Endothelial cell of umbilical vein (primary cell): Measurements from ENCODE around the gene SSBP3. TPM values are rescaled to one million over a fixed set of nuclear protein-coding genes. Genes with fewer than 3 reads are reported as not detected.

Source experiments
- BruUV-seq: library from RNA; stranded (reverse); fragments of 400-500 nt; replicated peaks from 2 replicates; lab custom pipeline; 2021; lab: Mats Ljungman, UMichigan
- CTCF ChIA-PET: fragments of 300-600, 350-600 bp; sonication (Branson Sonifier 250); formaldehyde crosslinking; loops from one replicate; lab custom pipeline; 2021; ENCODE audit warnings: antibody characterized with exemption, inconsistent platforms; lab: Charles Lee
- POLR2A ChIA-PET: fragments of 300-600, 350-600 bp; sonication (Branson Sonifier 250); formaldehyde crosslinking; loops from one replicate; lab custom pipeline; 2021; ENCODE audit warnings: antibody characterized with exemption, inconsistent platforms; lab: Charles Lee
- DNase-seq: peaks from one replicate; pipeline ENCODE4 v3.0.0-alpha.2; 2011; ENCODE audit warnings: low read depth, low spot score
- FAIRE-seq: peaks from 2 replicates; lab custom pipeline; 2011; peaks lifted over from hg19 to GRCh38; lab: Jason Lieb, UNC
- H2AFZ ChIP-seq: 2 replicates; pipeline ENCODE4 v1.6.0; 2012; ENCODE audit warnings: low read depth, low read length, control low read depth, inconsistent platforms
- H3K27ac ChIP-seq: 2 replicates; pipeline ENCODE4 v1.5.1; 2011; ENCODE audit warnings: low read depth, mild to moderate bottlenecking, control low read depth, low read length, moderate library complexity; ENCODE audit not compliant: insufficient read depth
- H3K27me3 ChIP-seq, 2 experiments: 2 replicates each; pipeline versions ENCODE4 v1.6.0 to v1.6.1; 2011; ENCODE audit warnings: low read length in 2 of 2, mixed read lengths in 1 of 2; ENCODE audit not compliant: control insufficient read depth in 2 of 2, insufficient read depth in 2 of 2
- H3K36me3 ChIP-seq, 2 experiments: 2 replicates in 1 of 2; 3 replicates in 1 of 2; pipeline ENCODE4 v1.5.1; 2011; ENCODE audit warnings: low read length in 2 of 2, mild to moderate bottlenecking in 1 of 2, moderate library complexity in 1 of 2; ENCODE audit not compliant: control insufficient read depth in 2 of 2, insufficient read depth in 2 of 2; ENCODE audit errors: extremely low read depth in 1 of 2
- H3K4me1 ChIP-seq: 3 replicates; pipeline ENCODE4 v1.5.1; 2011; ENCODE audit warnings: mild to moderate bottlenecking, low read length; ENCODE audit not compliant: control insufficient read depth, insufficient read depth; ENCODE audit errors: extremely low read depth
- H3K4me2 ChIP-seq: 2 replicates; pipeline ENCODE4 v1.6.1; 2011; ENCODE audit warnings: low read length, control low read depth, mixed read lengths; ENCODE audit not compliant: insufficient read depth
- H3K4me3 ChIP-seq, 3 experiments: fragments of 200-600 bp in 1 of 3; sonication (generic), shearing (Covaris generic) in 1 of 3; replicated peaks in 1 of 3; 2 replicates each; pipeline ENCODE4 v1.5.1; 2011 to 2016; ENCODE audit warnings: control low read depth in 3 of 3, low read length in 3 of 3, mild to moderate bottlenecking in 2 of 3, inconsistent platforms in 1 of 3, low read depth in 1 of 3, moderate library complexity in 1 of 3; ENCODE audit not compliant: insufficient read depth in 1 of 3
- H3K79me2 ChIP-seq: 2 replicates; pipeline ENCODE4 v1.6.0; 2012; ENCODE audit warnings: low read length, inconsistent platforms; ENCODE audit not compliant: control insufficient read depth, insufficient read depth
- H3K9ac ChIP-seq: replicated peaks from 2 replicates; pipeline ENCODE3; 2011; ENCODE audit warnings: low read length, control low read depth; ENCODE audit not compliant: insufficient read depth; ENCODE audit errors: extremely low read depth
- H3K9me1 ChIP-seq: replicated peaks from 3 replicates; pipeline ENCODE4 v1.6.0; 2011; ENCODE audit warnings: mild to moderate bottlenecking, low read length; ENCODE audit not compliant: control insufficient read depth, insufficient read depth; ENCODE audit errors: extremely low read depth
- H3K9me3 ChIP-seq: replicated peaks from 2 replicates; pipeline ENCODE4 v1.5.1; 2012; ENCODE audit warnings: low read length, inconsistent platforms; ENCODE audit not compliant: control insufficient read depth, insufficient read depth
- H4K20me1 ChIP-seq: replicated peaks from 2 replicates; pipeline ENCODE3; 2011; ENCODE audit warnings: mild to moderate bottlenecking, low read length; ENCODE audit not compliant: control insufficient read depth, insufficient read depth; ENCODE audit errors: extremely low read depth
- CTCF ChIP-seq, 2 donors: IDR thresholded peaks; 1 replicate in 1 of 2; 2 replicates in 1 of 2; pipeline ENCODE4 v1.5.1; 2011; ENCODE audit warnings: low read length in 2 of 2, mild to moderate bottlenecking in 2 of 2, moderate library complexity in 2 of 2, control low read depth in 1 of 2, inconsistent platforms in 1 of 2, low read depth in 1 of 2; ENCODE audit not compliant: insufficient read depth in 1 of 2; ENCODE audit errors: extremely low read depth in 1 of 2
- EZH2 ChIP-seq: IDR thresholded peaks from 2 replicates; pipeline ENCODE4 v1.6.1; 2012; ENCODE audit warnings: borderline replicate concordance, low read depth, mild to moderate bottlenecking, moderate library complexity, low read length, inconsistent platforms; ENCODE audit not compliant: severe bottlenecking
- FOS ChIP-seq: IDR thresholded peaks from 2 replicates; pipeline ENCODE4 v1.6.1; 2011; ENCODE audit warnings: mild to moderate bottlenecking, low read length, moderate library complexity, borderline replicate concordance; ENCODE audit not compliant: insufficient read depth
- GATA2 ChIP-seq: IDR thresholded peaks from 2 replicates; pipeline ENCODE4 v1.7.0; 2011; ENCODE audit warnings: low read depth, mild to moderate bottlenecking, moderate library complexity, mixed read lengths, low read length; ENCODE audit not compliant: insufficient read length, insufficient read depth
- JUN ChIP-seq: IDR thresholded peaks from 2 replicates; pipeline ENCODE4 v1.6.1; 2011; ENCODE audit warnings: borderline replicate concordance, low read depth; ENCODE audit not compliant: insufficient read length, insufficient read depth
- MAX ChIP-seq: IDR thresholded peaks from 2 replicates; pipeline ENCODE4 v1.6.1; 2011; ENCODE audit not compliant: insufficient read depth, insufficient read length
- MYC ChIP-seq: IDR thresholded peaks from one replicate; pipeline ENCODE4 v1.6.1; 2011; ENCODE audit warnings: mild to moderate bottlenecking, low read depth, low read length
- POLR2A ChIP-seq: IDR thresholded peaks from 2 replicates; pipeline ENCODE4 v1.6.1; 2012; ENCODE audit warnings: low read depth, mild to moderate bottlenecking, control low read depth, low read length
- POLR2AphosphoS5 ChIP-seq: IDR thresholded peaks from 2 replicates; pipeline ENCODE4 v1.6.1; 2012; ENCODE audit warnings: low read depth, mild to moderate bottlenecking, control low read depth, low read length, moderate library complexity; ENCODE audit not compliant: insufficient read depth
- dilution Hi-C: fragments of 300-500 bp; cut with MboI; formaldehyde crosslinking; loops from one replicate; pipeline ENCODE4 v1.15.0; 2019; ENCODE audit warnings: low sequenced_read_pairs; ENCODE audit not compliant: extremely low pct_ligation_motif_present
- intact Hi-C: fragments of 100-400 bp; cut with micrococcal nuclease; formaldehyde crosslinking; loops from one replicate; pipeline ENCODE4 v1.10.0; 2022
- polyA plus RNA-seq, 4 experiments: library from polyadenylated mRNA; depleted of rRNA in 3 of 4; stranded (reverse) in 3 of 4; unstranded in 1 of 4; fragments of >200 nt; gene quantifications; 2 replicates each; pipeline versions ENCODE4 v1.2.1 to v1.2.3, GENCODE V29; 2011 to 2012; ENCODE audit warnings: missing spikeins in 1 of 4
- total RNA-seq: library from RNA; stranded (reverse); gene quantifications from 2 replicates; pipeline ENCODE4 v1.2.3, GENCODE V29; 2021

SSBP3 gene
- total and polyA plus RNA-seq, 2 donors (not counting 3 experiments of a cell fraction or from before 2014, with no cell fraction given): 44.9 to 59.4 TPM

GRCh38 chr1:54410359-54410758, 4.2 kb upstream of the SSBP3 start:
- Histone ChIP-seq H3K4me3 (no peak overlapping the region), H3K36me3 (no peaks in the 10 kb centered on the region), H3K27ac (no peak overlapping the region), H2AFZ (no peak overlapping the region), H3K27me3 (no peaks in the 10 kb centered on the region), H3K9ac (no peak overlapping the region), H3K79me2 (peaks cover 2% of the 10 kb centered on the region), H3K9me1 (no peaks in the 10 kb centered on the region), H3K9me3 (no peaks in the 10 kb centered on the region), H4K20me1 (no peaks in the 10 kb centered on the region), H3K4me1 (peaks cover 29% of the 10 kb centered on the region), H3K4me2 (no peak overlapping the region)
- FAIRE-seq: no peak
- BruUV-seq: no TSS peak
- POLR2A ChIA-PET: no interaction called here
- intact Hi-C loops: no loop called here
- dilution Hi-C loops: no loop called here
- CTCF ChIA-PET: interaction anchor here (1.1 to 1.2 kb wide), 2 partner anchors 79 to 89 kb away, joined by 3 to 6 read pairs; no protein-coding TSS in a partner anchor
- DNase-seq: no peak
- TF ChIP-seq GATA2 (no peak), EZH2 (no peak), MAX (no peak), FOS (no peak), POLR2A (no peak), POLR2AphosphoS5 (no peak), JUN (no peak), MYC (no peak), CTCF (IDR thresholded peaks at IDR 0.05; ENCODE audit: extremely low read depth in 1 of 2, insufficient read depth in 1 of 2, low read depth in 1 of 2, low read length in 2 of 2) (no peak)
